Liver (tissue), 9 donors: ENCODE data around the gene RFT1. TPM values are rescaled to one million over a fixed set of nuclear protein-coding genes. Genes with fewer than 3 reads are reported as not detected.

Experiments
- DNase-seq: peaks from one replicate; pipeline ENCODE4 v3.0.0-alpha.2; 2017; ENCODE audit warnings: low spot score
- H3K27ac ChIP-seq, 2 donors: one replicate each; pipeline ENCODE4 v1.7.0; 2013; ENCODE audit warnings: inconsistent platforms in 2 of 2, low read length in 2 of 2, control low read depth in 1 of 2, low read depth in 1 of 2, mild to moderate bottlenecking in 1 of 2
- H3K27me3 ChIP-seq, 4 donors: one replicate each; pipeline versions ENCODE4 v1.6.1 to v1.7.0; 2013; ENCODE audit warnings: low read length in 3 of 4, inconsistent platforms in 1 of 4, mild to moderate bottlenecking in 1 of 4, moderate library complexity in 1 of 4; ENCODE audit not compliant: control insufficient read depth in 4 of 4, insufficient read depth in 4 of 4
- H3K36me3 ChIP-seq, 4 donors: one replicate each; pipeline versions ENCODE4 v1.6.1 to v1.7.0; 2013; ENCODE audit warnings: low read length in 3 of 4, mild to moderate bottlenecking in 3 of 4, low read depth in 1 of 4, moderate library complexity in 1 of 4; ENCODE audit not compliant: control insufficient read depth in 4 of 4, insufficient read depth in 3 of 4
- H3K4me1 ChIP-seq, 4 donors: one replicate each; pipeline versions ENCODE4 v1.6.1 to v1.7.0; 2013; ENCODE audit warnings: low read length in 3 of 4, mild to moderate bottlenecking in 3 of 4, moderate library complexity in 1 of 4; ENCODE audit not compliant: control insufficient read depth in 4 of 4, insufficient read depth in 4 of 4
- H3K4me3 ChIP-seq, 3 donors: one replicate each; pipeline versions ENCODE4 v1.6.1 to v1.7.0; 2013; ENCODE audit warnings: low read length in 3 of 3, control low read depth in 1 of 3, low read depth in 1 of 3, mild to moderate bottlenecking in 1 of 3
- H3K9ac ChIP-seq, 2 donors: one replicate each; pipeline ENCODE4 v1.7.0; 2013; ENCODE audit warnings: low read length in 2 of 2, mild to moderate bottlenecking in 2 of 2, moderate library complexity in 2 of 2, control low read depth in 1 of 2, low read depth in 1 of 2
- H3K9me3 ChIP-seq, 4 donors: one replicate each; pipeline versions ENCODE4 v1.6.1 to v1.7.0; 2013; ENCODE audit warnings: low read length in 3 of 4; ENCODE audit not compliant: control insufficient read depth in 4 of 4
- ATF3 ChIP-seq: IDR thresholded peaks from 2 replicates; pipeline ENCODE4 v1.6.1; 2016; ENCODE audit warnings: antibody characterized with exemption
- CTCF ChIP-seq: fragments of 150-350 bp; IDR thresholded peaks from 2 replicates; pipeline ENCODE4 v1.5.1; 2017; ENCODE audit warnings: improper control_type of control experiment, low read depth, low read length; ENCODE audit not compliant: missing input control
- EGR1 ChIP-seq, 2 donors: IDR thresholded peaks; 2 replicates each; pipeline ENCODE4 v1.6.1; 2016 to 2018; ENCODE audit warnings: antibody characterized with exemption in 2 of 2, low read depth in 2 of 2
- FOXA1 ChIP-seq: IDR thresholded peaks from 2 replicates; pipeline ENCODE4 v1.6.1; 2016; ENCODE audit warnings: antibody characterized with exemption
- FOXA2 ChIP-seq: IDR thresholded peaks from 2 replicates; pipeline ENCODE4 v1.6.1; 2016; ENCODE audit warnings: antibody characterized with exemption
- GABPA ChIP-seq, 2 donors: IDR thresholded peaks in 1 of 2; conservative IDR thresholded peaks in 1 of 2; 2 replicates each; pipeline ENCODE4 v1.6.1; 2016; ENCODE audit warnings: antibody characterized with exemption in 2 of 2, mild to moderate bottlenecking in 1 of 2, moderate library complexity in 1 of 2
- HNF4A ChIP-seq, 2 donors: conservative IDR thresholded peaks; 2 replicates each; pipeline ENCODE4 v1.6.1; 2016; ENCODE audit warnings: antibody characterized with exemption in 2 of 2, mild to moderate bottlenecking in 2 of 2
- HNF4G ChIP-seq: IDR thresholded peaks from 2 replicates; pipeline ENCODE4 v1.6.1; 2016; ENCODE audit warnings: antibody characterized with exemption
- JUND ChIP-seq, 2 donors: IDR thresholded peaks; 2 replicates each; pipeline ENCODE4 v1.6.1; 2016; ENCODE audit warnings: antibody characterized with exemption in 2 of 2
- MAX ChIP-seq: IDR thresholded peaks from 2 replicates; pipeline ENCODE4 v1.6.1; 2016; ENCODE audit warnings: antibody characterized with exemption
- NR2F2 ChIP-seq: IDR thresholded peaks from 2 replicates; pipeline ENCODE4 v1.6.1; 2016; ENCODE audit warnings: antibody characterized with exemption
- RAD21 ChIP-seq, 2 donors: IDR thresholded peaks; 2 replicates each; pipeline ENCODE4 v1.6.1; 2016; ENCODE audit warnings: antibody characterized with exemption in 2 of 2, mild to moderate bottlenecking in 2 of 2
- REST ChIP-seq: IDR thresholded peaks from 2 replicates; pipeline ENCODE4 v1.6.1; 2016; ENCODE audit warnings: antibody characterized with exemption, mild to moderate bottlenecking
- RXRA ChIP-seq, 2 donors: IDR thresholded peaks; 2 replicates each; pipeline ENCODE4 v1.6.1; 2017 to 2018; ENCODE audit warnings: antibody characterized with exemption in 2 of 2, mild to moderate bottlenecking in 1 of 2
- SP1 ChIP-seq: IDR thresholded peaks from 2 replicates; pipeline ENCODE4 v1.6.1; 2018; ENCODE audit warnings: antibody characterized with exemption, mild to moderate bottlenecking
- TAF1 ChIP-seq: conservative IDR thresholded peaks from 2 replicates; pipeline ENCODE4 v1.6.1; 2016; ENCODE audit warnings: antibody characterized with exemption, mild to moderate bottlenecking
- YY1 ChIP-seq: IDR thresholded peaks from 2 replicates; pipeline ENCODE4 v1.6.1; 2016; ENCODE audit warnings: antibody characterized with exemption, mild to moderate bottlenecking
- WGBS: extraction: QIAGEN DNeasy Blood & Tissue Kit; methylation state at CpG from one replicate; pipeline ENCODE4 v1.1.7; 2013; 5-methylcytosine and 5-hydroxymethylcytosine counted together
- polyA plus RNA-seq, 2 donors: library from polyadenylated mRNA; stranded (reverse) in 1 of 2; unstranded in 1 of 2; fragments of 200-250 nt in 1 of 2; fragments of >200 nt in 1 of 2; fragmentation: Nextera tagmentation in 1 of 2; extraction: Ambion mirVana in 1 of 2; gene quantifications; one replicate each; pipeline versions ENCODE4 v1.2.1 to v1.2.3, GENCODE V29; 2013 to 2015
- total RNA-seq, 2 donors: library from RNA; depleted of rRNA; stranded (reverse); fragments of >200 nt; gene quantifications; one replicate each; pipeline ENCODE4 v1.2.3, GENCODE V29; 2014
- donor health status: healthy.
- donor health status: healthy.
- donor health status: healthy.
- donor health status: healthy.
- donor health status: healthy.

RFT1 gene
- total and polyA plus RNA-seq, 4 donors, result 8.0 to 12.6 (median 11.8) TPM

- TF ChIP-seq JUND (IDR thresholded peaks at IDR 0.05), result no peak
These were observed 32.6 kb upstream of the RFT1 start (continued) for GRCh38 chr3:53162672-53163443.

GRCh38 chr3:53161820-53162671, 31.8 kb upstream of the RFT1 start:
- Histone ChIP-seq H3K36me3 (no peaks in the 10 kb centered on the region), H3K9ac (no peak overlapping the region), H3K9me3 (no peaks in the 10 kb centered on the region), H3K4me1 (peaks cover 13 to 37% (median 26%) of the 10 kb centered on the region in 4 donors), H3K27ac (peak overlapping the region in 1 of 2 donors; percentile 9), H3K4me3 (peak overlapping the region in 1 of 3 donors; percentile 84), H3K27me3 (no peaks in the 10 kb centered on the region)
- TF ChIP-seq RXRA (IDR thresholded peaks at IDR 0.05) (no peak), FOXA2 (no peak), EGR1 (IDR thresholded peaks at IDR 0.05; ENCODE audit: low read depth in 2 of 2) (no peak), SP1 (no peak), GABPA (IDR thresholded peaks at IDR 0.05 in 1 of 2, conservative IDR thresholded peaks at IDR 0.05 in 1 of 2) (no peak), RAD21 (IDR thresholded peaks at IDR 0.05) (no peak), JUND (IDR thresholded peaks at IDR 0.05) (no peak), HNF4A (conservative IDR thresholded peaks at IDR 0.05) (no peak), MAX (no peak), YY1 (no peak), FOXA1 (no peak), REST (no peak), HNF4G (no peak), TAF1 (no peak), CTCF (no peak), ATF3 (no peak), NR2F2 (no peak)
- no peak for DNase-seq
- WGBS, result 27% methylated on average over 49 of the region's 49 CpGs
